ENCODE data around the gene MGAT4A.

The MGAT4A gene

DNA sequence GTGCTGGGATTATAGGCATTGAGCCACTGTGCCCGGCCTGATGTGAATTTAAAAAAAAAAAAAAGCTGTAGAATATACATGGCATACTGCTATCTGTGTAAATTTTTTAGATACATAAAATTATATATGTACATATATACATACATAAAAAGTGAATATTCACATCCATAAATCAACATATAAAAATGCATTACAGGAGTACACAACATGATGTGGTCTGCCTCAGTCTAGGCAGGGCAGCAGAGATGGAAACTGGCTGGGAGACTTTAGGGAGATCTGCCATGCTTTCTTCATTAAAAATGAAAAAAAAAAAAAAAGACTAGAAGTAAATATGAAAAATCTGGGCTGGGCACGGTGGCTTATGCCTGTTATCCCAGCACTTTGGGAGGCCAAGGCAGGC is 24.3 kb downstream of the MGAT4A start:
- H3K4me3 Mint-ChIP-seq = no peak overlapping the region
- no peak for ATAC-seq
- H3K9me3 Mint-ChIP-seq = no peaks in the 10 kb centered on the region
- H3K27me3 Mint-ChIP-seq = no peaks in the 10 kb centered on the region
- DNase-seq = no peak
- no peak overlapping the region for H3K27ac Mint-ChIP-seq
- H3K4me1 Mint-ChIP-seq = peaks cover 92% of the 10 kb centered on the region

DNA sequence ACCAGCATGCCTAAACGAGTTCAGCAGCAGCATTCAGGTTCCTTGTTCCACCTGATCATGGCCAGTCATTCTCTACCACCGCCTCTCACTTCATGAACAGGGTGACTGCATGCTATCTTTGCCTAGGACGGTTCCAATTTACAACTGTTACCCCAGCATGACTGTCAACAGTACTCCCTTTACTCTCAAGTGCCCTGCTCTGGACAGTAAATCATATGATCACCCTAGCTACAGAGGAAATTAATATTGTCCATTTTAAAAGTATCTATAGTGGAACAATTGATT is 25.7 kb downstream of the MGAT4A start:
- Mint-ChIP-seq H3K4me3 (no peak overlapping the region), H3K4me1 (peaks cover 85% of the 10 kb centered on the region), H3K27ac (peak overlapping the region; percentile 41 to 45), H3K27me3 (no peaks in the 10 kb centered on the region), H3K9me3 (no peaks in the 10 kb centered on the region)
- DNase-seq (no peak), ATAC-seq (peak; percentile 26)

DNA sequence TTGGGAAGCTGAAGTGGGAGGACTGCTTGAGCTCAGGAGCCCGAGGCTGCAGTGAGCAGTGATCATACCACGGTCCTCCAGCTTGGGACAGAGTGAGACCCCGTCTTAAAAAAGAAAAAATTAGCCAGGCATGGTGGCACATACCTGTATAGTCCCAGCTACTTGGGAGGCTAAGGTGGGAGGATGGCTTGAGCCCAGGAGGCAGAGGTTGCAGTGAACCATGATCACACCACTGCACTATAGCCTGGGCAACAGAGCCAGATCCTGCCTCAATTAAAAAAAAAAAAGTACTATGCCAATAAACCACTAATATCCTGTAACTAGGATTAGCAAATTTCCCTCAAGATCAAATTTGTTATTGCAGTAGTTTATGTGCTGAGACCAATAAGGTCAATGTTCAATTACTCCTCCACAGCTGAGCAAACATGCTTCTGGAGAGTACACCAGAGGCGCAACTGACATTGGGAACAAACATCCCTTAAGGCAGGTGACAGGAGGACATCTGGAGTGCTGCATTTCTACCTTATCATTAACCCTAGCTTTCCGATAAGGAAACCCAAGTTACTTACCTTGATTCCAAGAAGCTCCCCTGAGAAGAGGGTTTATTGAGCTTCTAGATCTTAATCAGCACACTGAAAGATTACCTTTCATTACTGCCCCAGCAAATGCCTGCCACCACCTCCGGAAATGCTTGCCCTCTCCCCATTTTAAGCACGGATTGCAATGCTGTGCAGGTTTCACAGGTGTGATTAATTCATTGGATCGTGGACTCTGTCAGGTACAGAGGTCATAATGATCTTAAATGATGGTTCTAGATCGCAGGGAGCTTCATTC is 26.2 kb downstream of the MGAT4A start:
- DNase-seq = no peak
- no peak for ATAC-seq
- Mint-ChIP-seq H3K27ac (peak overlapping the region; percentile 41 to 45), H3K4me1 (peaks cover 80% of the 10 kb centered on the region), H3K9me3 (no peaks in the 10 kb centered on the region), H3K4me3 (no peak overlapping the region), H3K27me3 (no peaks in the 10 kb centered on the region)

DNA sequence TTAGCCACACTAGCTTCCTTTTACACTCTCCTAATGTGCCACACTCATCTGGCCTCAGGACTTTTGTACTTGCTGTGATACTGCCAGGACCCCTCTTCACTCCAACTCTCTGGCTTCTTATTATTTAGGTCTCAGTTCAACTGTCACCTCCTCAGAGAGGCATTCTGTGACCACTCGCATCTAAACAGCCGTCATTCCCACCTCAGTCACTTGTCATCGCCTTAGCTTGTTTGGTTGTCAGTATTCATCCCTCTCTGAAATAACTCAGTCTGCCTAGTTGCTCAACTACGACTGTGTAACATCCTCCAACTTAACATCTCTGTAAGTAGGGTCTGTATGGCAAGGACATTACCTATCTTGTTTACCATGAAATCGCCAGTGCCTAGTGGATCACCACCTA is 27.2 kb downstream of the MGAT4A start:
- Mint-ChIP-seq H3K27ac (peak overlapping the region; percentile 23 to 94), H3K27me3 (no peaks in the 10 kb centered on the region), H3K4me3 (peak overlapping the region; percentile 5 to 33), H3K9me3 (peaks cover 0 to 2% of the 10 kb centered on the region in 2 donors), H3K4me1 (peaks cover 75% of the 10 kb centered on the region)
- DNase-seq (no peak), ATAC-seq (peak; percentile 45)

DNA sequence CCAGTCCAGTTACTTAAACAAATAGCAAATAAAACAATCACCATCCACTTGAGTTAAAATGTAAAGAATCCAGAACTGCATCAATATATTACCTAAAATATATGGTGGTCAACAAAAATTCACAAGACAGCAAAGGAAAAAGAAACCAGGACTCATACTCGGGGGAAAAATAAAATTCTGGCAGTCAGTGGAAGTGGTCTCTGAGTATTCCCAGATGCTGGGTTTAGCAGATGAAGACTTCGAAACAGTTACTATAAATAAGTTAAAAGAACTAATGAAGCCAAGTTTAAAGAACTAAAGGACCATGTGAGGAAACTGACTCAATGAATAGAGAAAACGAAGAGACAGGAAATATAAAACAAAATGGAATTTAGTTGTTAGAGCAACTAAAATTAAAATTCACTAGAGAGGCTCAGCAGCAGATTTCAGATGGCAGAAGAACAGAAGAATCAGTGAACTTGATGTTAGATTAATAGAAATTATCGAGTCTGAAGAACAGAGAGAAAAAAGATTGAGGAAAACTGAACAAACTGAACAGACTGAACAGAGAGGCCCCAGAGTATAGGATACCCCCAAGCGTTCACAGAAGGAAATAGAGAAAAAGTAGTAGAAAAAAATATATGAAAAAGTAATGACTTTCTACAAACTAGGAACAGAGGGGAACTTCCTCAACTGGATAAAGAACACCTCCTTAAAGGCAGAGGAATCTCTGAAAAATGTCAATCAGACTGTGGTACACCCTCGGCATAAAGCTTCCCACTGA is 27.9 kb downstream of the MGAT4A start:
- H3K27ac Mint-ChIP-seq = peak overlapping the region; percentile 65 to 94
- peaks cover 0 to 7% of the 10 kb centered on the region in 2 donors for H3K9me3 Mint-ChIP-seq
- peaks cover 77% of the 10 kb centered on the region for H3K4me1 Mint-ChIP-seq
- H3K4me3 Mint-ChIP-seq = peak overlapping the region; percentile 71
- ATAC-seq (peak; percentile 35), DNase-seq (no peak)
- no peaks in the 10 kb centered on the region for H3K27me3 Mint-ChIP-seq

DNA sequence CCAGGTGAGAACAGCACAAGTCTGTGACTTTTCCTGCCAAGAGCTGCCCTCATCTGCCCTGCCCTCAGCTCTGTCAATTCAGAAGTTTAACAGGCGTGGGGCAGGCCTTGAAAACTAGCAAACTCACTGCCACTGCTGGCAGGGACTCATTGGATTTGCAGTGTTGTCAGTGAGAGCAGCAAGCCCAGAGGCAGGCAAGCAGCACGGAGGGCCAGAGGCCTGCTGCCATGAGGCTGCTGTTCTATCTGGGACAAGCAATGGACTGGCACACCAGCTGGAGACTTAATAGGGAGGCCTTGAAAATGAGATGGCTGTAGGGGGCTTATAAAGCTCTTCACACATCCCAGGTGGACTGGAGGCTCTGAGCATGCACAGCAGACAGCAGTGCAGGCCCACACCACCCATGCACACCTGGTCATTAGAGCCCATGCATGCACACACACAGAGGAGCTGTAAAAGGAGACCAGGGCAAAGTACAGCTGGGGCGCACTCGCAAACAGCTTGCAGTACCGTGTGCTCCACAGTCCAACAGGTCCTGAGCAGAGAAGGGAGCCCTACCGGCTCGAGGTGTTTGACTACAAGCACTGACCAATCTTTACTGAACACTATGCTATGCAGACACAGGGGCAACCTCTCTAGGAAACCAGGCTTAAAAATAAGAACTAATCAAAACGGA is 28.7 kb downstream of the MGAT4A start:
- ATAC-seq = peak; percentile 50
- H3K27ac Mint-ChIP-seq = peak overlapping the region; percentile 91 to 94
- peak overlapping the region; percentile 71 for H3K4me3 Mint-ChIP-seq
- peaks cover 76% of the 10 kb centered on the region for H3K4me1 Mint-ChIP-seq
- no peaks in the 10 kb centered on the region for H3K27me3 Mint-ChIP-seq
- DNase-seq = no peak
- H3K9me3 Mint-ChIP-seq = peaks cover 0 to 7% of the 10 kb centered on the region in 2 donors

DNA sequence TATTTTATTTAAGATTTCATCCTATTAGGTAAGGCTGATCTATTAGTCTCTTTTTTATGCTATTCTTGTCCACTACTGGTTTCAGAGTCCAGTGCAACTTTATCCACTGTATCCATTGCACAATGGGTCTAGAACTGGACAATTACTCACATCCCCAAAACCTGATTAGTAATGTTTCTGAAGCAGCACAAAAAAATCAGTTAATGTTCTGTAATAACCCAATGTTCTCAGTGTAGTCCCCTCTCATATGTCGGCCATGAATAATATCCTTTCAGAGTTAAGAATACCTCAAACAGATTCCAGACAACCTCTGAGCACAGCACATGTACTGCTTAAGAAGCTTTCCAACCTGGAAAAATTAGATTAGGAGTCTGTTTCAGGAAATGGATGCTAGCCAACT is 29.7 kb downstream of the MGAT4A start:
- Mint-ChIP-seq H3K4me3 (no peak overlapping the region), H3K27ac (no peak overlapping the region), H3K9me3 (peaks cover 0 to 7% of the 10 kb centered on the region in 2 donors), H3K27me3 (no peaks in the 10 kb centered on the region), H3K4me1 (peaks cover 76% of the 10 kb centered on the region)
- no peak for ATAC-seq
- no peak for DNase-seq

DNA sequence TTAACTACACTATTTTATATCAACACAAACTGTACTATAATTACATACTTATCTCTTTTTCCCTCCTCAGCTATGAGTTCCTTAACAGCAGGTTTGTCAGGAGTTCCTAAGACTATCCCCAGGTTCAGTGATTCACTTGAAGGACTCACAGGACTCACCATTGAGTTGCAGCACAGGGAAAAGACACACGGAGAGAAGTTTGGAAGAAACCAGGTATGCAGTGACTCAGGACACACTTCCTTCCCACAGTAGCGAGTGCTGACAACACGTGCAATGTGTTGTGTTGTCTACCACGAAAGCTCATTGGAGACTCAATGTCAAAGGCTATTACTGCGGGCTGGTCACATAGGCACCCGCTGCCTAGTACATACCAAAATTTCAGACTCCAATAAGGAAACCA is 32.0 kb downstream of the MGAT4A start:
- Mint-ChIP-seq H3K4me3 (peak overlapping the region in 1 of 2 donors; percentile 16), H3K27me3 (no peaks in the 10 kb centered on the region), H3K4me1 (peaks cover 78% of the 10 kb centered on the region), H3K27ac (no peak overlapping the region), H3K9me3 (peaks cover 0 to 7% of the 10 kb centered on the region in 2 donors)
- DNase-seq (no peak), ATAC-seq (no peak)

DNA sequence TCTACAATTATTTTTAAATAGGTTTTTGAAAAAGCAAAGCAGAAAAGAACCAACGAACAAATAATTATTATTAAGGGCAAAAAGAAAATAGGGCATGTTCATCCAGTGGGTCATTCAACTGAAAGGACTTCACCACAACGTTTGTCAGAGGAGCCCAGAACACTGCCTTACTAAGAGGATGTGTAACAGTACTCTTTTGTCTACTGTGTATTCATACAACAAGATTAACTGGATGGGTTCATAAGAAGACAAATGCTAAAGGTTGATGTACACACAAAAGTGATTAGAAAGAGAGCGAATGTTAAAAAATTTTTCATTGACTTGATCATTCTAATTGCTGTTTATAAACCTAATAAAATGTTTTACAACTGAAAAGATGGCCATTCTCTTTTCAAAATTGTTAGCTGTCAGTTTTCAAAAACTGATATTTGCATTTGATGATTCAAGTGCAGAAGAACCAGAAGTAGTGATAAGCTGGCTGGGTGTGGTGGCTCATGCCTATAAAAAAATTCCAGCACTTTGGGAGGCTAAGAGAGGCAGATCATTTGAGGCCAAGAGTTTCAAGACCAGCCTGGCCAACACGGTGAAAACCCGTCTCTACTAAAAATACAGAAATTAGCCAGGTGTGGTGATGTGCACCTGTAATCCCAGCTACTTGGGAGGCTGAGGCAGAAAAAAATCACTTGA is 33.1 kb downstream of the MGAT4A start:
- Mint-ChIP-seq H3K27ac (no peak overlapping the region), H3K27me3 (no peaks in the 10 kb centered on the region)

DNA sequence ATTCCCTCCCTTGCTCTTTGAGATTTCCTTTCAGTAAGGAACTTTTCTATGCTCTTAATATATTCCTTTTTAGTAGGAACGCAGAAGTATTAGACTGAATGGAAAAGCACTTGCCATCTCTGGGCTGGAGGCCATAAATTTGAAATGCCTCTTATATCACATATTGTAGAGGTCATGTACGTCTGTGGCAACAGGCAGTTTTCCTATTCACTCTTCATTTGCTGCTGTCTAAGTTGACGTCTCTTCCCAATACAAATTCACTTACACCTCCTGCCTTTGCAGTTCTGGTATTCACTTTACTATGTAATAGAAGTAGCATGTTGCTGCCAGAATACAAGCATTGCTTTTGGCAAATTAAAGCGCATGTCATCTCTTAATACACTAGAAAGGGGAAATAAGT is 34.7 kb downstream of the MGAT4A start:
- no peak for DNase-seq
- Mint-ChIP-seq H3K9me3 (peaks cover 0 to 7% of the 10 kb centered on the region in 2 donors), H3K27ac (peak overlapping the region in 1 of 2 donors; percentile 76), H3K4me1 (peaks cover 71% of the 10 kb centered on the region), H3K4me3 (peak overlapping the region in 1 of 2 donors; percentile 2), H3K27me3 (no peaks in the 10 kb centered on the region)
- ATAC-seq = no peak

More for the DNA sequence above, 33.1 kb downstream of the MGAT4A start:
- ATAC-seq (no peak), DNase-seq (no peak)
- H3K4me1 Mint-ChIP-seq = peaks cover 78% of the 10 kb centered on the region
- peaks cover 0 to 7% of the 10 kb centered on the region in 2 donors for H3K9me3 Mint-ChIP-seq
- H3K4me3 Mint-ChIP-seq = no peak overlapping the region

DNA sequence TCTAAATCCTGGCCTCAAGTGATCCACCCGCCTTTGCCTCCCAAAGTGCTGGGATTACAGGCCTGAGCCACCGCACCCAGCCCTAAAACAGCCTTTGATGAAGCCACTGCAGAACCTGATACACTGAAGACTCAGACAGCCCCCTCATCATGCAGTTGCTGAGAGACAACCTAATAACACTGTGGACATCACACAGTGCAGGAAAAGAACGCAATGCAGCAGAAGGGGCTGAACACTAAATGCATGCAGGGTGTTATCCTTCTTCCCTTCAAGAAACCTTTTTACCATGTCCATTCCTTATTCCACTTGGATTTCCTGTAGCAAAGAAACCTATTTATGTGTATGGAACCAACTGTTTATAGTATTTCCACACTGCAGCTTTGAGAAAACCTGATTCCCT is 35.7 kb downstream of the MGAT4A start:
- Mint-ChIP-seq H3K4me1 (peaks cover 76% of the 10 kb centered on the region), H3K27me3 (no peaks in the 10 kb centered on the region), H3K4me3 (peak overlapping the region in 1 of 2 donors; percentile 31), H3K9me3 (peaks cover 0 to 7% of the 10 kb centered on the region in 2 donors), H3K27ac (no peak overlapping the region)
- DNase-seq (no peak), ATAC-seq (no peak)

DNA sequence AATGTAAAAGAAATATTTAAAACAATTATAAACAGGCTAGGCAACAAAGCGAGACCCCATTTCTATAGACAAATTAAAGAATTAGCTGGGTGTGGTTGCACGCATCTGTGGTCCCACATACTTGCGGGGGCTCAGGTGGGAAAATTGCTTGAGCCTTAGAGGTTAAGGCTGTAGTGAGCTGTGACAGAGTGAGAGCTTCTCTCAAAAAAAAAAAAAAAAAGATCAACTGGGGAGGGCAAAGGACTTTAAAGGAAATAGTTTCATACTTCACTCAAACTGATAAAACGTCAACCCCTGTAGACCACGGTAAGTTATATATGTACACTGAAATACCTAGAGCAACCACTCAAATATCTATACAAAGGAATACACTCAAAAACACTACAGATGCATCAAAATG is 37.5 kb downstream of the MGAT4A start:
- ATAC-seq = peak; percentile 66
- Mint-ChIP-seq H3K27me3 (no peaks in the 10 kb centered on the region), H3K9me3 (peaks cover 0 to 3% of the 10 kb centered on the region in 2 donors), H3K4me1 (peaks cover 86% of the 10 kb centered on the region), H3K4me3 (peak overlapping the region; percentile 67 to 74), H3K27ac (peak overlapping the region; percentile 89 to 92)
- DNase-seq = peak in 1 of 2 donors; percentile 35

DNA sequence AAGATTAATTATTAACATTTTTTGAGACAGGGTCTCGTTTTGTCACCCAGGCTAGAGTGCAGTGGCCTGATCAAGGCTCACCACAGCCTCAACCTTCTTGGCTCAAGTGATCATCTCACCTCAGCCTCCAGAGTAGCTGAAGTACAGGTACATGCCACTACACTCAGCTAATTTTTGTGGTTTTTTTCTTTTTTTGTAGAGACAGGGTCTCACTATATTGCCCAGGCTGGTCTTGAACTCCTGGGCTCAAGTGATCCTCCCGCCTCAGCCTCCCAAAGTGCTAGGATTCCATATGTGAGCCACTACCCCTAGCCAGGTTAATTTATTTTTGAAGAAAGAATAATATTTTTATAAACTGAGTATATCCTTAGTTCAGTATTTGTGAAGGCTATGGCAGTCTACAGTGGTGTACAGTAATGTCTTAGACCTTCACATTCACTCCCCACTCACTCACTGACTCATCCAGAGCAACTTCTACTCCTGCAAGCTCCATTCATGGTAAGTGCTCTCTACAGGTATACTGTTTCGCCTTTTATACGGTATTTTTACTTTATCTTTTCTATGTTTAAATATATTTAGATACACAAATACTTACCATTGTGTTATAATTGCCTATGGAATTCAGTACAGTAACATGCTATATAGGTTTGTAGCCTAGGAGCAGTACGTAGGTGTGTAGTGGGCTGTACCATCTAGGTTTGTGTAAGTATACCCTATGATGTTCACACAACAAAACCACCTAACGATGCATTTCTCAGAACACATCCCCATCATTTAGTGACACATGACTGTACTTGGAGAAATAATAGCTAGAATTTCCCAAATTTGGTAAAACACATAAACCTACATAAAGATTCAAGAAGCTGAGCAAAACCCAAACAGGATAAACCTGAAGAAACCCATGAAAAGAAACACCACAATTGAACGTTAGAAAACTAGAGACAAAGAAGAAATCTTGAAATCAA is 38.6 kb downstream of the MGAT4A start:
- H3K27ac Mint-ChIP-seq = peak overlapping the region; percentile 89 to 92
- ATAC-seq (peak; percentile 87), DNase-seq (peak in 1 of 2 donors; percentile 44)
- H3K4me3 Mint-ChIP-seq = peak overlapping the region; percentile 67 to 74
- H3K4me1 Mint-ChIP-seq = peaks cover 88% of the 10 kb centered on the region
- H3K27me3 Mint-ChIP-seq = no peaks in the 10 kb centered on the region
- H3K9me3 Mint-ChIP-seq = no peaks in the 10 kb centered on the region

DNA sequence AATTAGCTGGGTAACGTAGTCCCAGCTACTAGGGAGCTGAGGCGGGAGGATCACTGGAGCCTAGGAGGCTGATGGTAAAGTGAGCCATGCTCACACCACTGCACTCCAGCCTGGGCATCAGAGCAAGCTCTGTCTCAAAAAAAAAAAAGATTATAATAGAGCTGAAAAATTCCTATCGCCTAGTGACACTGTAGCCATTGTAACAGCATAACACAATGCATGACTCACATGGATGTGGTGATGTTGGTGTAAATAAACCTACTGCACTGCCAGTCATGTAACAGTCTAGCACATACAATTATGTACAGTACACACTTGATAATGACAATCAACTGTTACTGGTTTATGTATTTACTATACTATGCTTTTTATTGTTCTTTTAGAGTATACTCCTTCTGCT is 39.6 kb downstream of the MGAT4A start:
- H3K27me3 Mint-ChIP-seq = no peaks in the 10 kb centered on the region
- peak overlapping the region; percentile 61 to 81 for H3K27ac Mint-ChIP-seq
- peaks cover 89% of the 10 kb centered on the region for H3K4me1 Mint-ChIP-seq
- ATAC-seq = peak; percentile 77
- H3K9me3 Mint-ChIP-seq = no peaks in the 10 kb centered on the region
- no peak for DNase-seq
- H3K4me3 Mint-ChIP-seq = no peak overlapping the region
